Measurements from ENCODE around the gene HMG20A.
"Not testable (repeated sequence)": the region's sequence is repeated elsewhere in the genome, so short reads cannot be mapped to it uniquely, and the experiment has no call there.

The HMG20A gene

DNA sequence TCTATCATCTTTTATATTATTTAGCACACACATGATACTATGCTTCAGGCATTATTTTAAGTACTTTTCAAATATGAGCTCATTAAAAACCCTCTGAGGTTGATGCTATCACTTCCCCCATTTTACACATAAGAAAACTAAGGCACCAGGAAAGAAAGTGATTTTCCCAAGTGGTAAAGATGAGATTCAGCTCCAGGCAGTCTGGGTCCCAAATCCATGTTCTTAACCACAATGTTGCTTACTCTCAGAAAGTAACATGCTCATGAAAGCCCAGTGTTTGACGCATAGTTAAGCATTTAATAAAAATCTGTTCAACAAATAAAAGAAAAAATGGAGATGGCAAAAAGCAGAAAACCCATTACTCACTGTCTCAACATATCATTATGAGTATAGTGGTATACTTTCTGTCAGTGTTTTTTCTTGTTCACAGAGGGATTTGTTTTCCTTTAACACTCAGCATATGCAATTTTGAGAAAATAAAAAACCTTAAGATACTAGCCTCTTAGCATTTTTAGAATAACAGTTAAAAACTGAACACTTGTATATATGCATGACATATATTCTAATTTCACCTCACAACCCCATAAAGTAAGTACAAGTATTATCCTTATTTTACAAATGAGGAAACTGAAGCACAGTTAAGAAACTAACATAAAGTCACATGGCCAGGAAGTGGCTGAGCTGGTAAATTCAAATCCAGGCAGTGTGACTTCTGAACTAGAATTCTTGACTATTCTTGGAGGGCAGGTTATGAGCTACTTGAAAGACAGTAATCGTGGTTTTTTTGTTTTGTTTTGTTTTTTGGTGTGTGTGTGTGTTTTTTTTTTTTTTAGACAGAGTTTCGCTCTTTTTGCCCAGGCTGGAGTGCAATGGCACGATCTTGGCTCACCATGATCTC is 11.2 kb upstream of the HMG20A start:
- no peak for TF ChIP-seq ZFX (IDR thresholded peaks at IDR 0.05; ENCODE audit: borderline replicate concordance)
- TF ChIP-seq, protein P1, sequence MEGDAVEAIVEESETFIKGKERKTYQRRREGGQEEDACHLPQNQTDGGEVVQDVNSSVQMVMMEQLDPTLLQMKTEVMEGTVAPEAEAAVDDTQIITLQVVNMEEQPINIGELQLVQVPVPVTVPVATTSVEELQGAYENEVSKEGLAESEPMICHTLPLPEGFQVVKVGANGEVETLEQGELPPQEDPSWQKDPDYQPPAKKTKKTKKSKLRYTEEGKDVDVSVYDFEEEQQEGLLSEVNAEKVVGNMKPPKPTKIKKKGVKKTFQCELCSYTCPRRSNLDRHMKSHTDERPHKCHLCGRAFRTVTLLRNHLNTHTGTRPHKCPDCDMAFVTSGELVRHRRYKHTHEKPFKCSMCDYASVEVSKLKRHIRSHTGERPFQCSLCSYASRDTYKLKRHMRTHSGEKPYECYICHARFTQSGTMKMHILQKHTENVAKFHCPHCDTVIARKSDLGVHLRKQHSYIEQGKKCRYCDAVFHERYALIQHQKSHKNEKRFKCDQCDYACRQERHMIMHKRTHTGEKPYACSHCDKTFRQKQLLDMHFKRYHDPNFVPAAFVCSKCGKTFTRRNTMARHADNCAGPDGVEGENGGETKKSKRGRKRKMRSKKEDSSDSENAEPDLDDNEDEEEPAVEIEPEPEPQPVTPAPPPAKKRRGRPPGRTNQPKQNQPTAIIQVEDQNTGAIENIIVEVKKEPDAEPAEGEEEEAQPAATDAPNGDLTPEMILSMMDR (IDR thresholded peaks at IDR 0.05) = no peak
- no peak overlapping the region for H3K27ac ChIP-seq

DNA sequence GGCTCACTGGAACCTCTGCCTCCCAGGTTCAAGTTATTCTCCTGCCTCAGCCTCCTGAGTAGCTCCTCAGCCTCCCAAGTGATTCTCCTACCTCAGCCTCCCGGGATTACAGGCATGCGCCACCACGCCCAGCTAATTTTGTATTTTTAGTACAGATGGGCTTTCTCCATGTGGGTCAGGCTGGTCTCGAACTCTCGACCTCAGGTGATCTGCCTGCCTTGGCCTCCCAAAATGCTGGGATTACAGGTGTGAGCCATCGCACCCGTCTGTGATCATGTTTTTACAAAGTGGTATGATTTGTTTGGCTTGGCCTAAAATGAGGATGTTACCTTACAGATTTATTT is 10.6 kb upstream of the HMG20A start:
- not testable (repeated sequence) for H3K27ac ChIP-seq

DNA sequence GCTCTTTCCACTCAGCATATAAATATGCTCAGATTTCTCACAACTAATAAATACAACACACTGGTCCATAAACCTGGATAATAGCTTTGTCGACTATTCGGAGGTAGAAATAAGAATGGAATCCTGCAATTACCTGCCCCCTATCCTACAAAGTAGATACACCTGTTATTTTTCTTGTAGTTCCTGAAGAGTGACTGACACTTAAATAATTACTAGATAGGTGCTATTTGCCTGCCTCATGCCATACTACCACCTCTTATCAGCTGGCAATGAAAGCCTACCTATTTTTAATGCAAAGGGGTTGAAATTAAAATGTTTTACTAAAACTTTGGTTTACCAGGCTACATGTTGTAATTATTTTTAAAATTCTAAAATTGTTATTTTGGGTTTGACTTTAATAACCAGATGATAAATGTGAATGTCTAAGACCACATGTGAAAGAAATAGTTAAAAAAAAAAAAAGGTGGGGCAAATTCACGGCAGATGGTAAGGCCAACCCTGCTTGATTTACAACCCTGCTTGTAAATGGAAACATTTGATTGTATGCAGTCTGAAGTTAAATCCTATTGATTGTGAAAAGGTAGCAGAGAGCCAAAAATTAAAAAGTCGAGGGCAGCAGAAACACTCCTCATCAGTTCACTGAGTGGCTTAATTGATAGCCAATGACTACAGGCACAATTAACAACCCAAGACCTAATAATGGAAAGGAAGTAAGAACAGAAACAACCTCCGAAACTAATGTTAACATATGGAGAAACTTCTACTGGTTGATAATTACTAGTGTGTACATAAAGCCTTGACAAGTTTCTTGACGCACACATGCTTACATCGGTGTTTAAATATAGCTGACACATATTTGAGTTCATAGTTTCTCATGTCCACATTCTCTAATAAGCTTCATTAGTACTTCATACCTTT is 9.7 kb upstream of the HMG20A start:
- no peak overlapping the region for H3K27ac ChIP-seq
- TF ChIP-seq ZFX (IDR thresholded peaks at IDR 0.05; ENCODE audit: borderline replicate concordance) = no peak
- TF ChIP-seq, protein P1 (IDR thresholded peaks at IDR 0.05) = no peak

DNA sequence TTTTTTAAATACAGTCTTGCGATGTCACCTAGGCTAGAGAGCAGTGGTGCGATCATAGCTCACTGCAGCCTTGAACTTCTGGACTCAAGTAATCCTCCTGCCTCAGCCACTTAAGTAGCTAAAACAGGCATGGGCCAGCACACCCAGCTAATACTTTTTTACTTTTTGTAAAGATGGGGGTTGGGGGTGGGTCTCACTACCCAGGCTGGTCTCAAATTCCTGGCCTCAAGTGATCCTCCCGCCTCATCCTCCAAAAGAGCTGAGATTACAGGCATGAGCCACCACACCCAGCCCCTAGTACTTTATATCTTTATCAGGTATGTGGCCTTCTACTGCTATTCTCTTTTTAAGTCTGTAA is 9.1 kb upstream of the HMG20A start:
- TF ChIP-seq, protein P1 (IDR thresholded peaks at IDR 0.05) = no peak
- TF ChIP-seq ZFX (IDR thresholded peaks at IDR 0.05; ENCODE audit: borderline replicate concordance) = no peak
- H3K27ac ChIP-seq = no peak overlapping the region

DNA sequence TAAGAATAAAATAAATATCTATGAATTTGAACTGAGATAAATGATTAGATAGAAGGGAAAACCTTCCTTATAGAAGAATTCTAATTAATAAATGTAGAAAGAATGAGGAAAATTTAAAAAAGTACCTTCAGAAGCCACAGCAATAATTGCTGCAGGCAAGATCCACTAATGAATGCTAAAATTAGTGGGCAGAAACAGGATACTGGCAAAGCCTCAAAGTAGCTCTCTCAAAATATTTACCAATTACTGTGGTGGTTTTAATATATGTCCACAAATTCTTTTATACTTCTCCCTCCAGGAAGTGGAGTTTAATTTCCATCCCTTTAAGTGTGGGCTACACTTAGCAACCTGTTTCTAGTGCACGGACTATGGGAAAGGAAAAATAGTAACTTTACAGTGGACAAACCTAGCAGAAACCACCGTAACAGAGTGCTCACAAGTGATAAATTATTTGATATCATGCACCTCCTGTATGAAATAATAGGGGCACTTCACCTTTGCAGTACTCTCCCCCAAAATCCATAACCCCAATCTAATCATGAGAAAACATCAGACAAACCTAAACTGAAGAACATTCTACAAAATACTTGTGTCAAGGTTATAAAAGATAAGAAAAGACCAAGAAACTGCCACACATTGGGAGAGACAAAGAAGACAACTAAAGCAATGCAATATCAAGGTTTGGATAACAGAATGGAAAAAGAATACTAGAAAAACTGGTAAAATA is 7.6 kb upstream of the HMG20A start:
- no peak for TF ChIP-seq ZFX (IDR thresholded peaks at IDR 0.05; ENCODE audit: borderline replicate concordance)
- TF ChIP-seq, protein P1 (IDR thresholded peaks at IDR 0.05) = no peak
- no peak overlapping the region for H3K27ac ChIP-seq

DNA sequence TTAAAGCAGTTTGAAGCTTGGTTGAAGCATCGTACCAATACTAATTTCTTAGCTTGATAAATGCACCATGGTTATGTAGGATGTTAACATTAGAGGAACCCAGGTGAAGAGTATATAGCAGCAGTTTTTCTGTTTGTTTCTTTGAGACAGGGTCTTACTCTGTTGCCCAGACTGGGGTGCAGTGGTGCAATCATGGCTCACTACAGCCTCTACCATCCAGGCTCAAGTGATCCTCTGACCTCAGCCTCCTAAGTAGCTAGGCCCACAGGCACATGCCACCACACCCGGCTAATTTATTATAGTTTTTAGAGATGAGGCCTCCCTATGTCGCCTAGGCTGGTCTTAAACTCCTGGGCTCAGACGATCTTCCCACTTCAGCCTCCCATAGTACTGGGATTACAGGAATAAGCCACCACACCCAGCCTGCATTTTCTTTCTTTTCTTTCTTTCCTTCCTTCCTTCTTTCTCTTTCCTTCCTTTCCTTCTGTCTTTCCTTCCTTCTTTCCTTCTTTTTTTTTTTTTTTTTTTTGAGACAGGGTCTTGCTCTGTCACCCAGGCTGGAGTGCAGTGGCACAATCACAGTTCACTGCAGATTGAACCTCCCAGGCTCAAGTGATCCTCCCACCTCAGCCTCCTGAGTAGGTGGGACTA is 6.9 kb upstream of the HMG20A start:
- TF ChIP-seq, protein P1 (IDR thresholded peaks at IDR 0.05) = no peak
- no peak overlapping the region for H3K27ac ChIP-seq

DNA sequence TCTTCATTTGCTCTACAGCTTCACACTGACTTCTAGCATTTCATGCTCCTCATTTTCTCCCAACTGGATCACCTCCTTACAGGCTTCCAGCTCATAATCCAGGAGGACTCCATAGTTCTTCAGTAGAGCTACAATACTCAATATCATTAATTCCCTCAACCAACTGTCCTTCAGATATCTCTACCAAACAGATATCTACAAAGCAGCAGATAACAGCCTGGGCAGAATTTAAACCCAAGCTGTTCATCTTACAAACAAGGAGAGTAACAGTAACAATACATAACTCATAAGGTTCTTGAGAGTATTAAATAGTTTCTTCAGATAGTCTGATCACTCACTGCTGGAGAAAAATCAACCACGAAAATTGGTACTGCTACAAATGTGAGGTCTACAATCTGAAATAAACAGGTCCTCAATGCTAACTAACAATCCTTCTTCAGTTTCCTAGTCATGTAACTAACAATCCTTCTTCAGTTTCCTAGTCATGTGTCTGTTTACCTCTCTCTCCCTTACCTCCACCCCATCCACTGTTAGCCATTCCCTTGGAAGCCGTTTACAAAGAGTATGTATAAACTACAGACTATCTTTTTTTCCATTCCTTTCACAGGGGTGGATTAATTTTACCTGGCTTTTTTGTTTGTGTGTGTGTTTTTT is 5.8 kb upstream of the HMG20A start:
- TF ChIP-seq, protein P1 (IDR thresholded peaks at IDR 0.05) = no peak
- TF ChIP-seq ZFX (IDR thresholded peaks at IDR 0.05; ENCODE audit: borderline replicate concordance) = no peak

More for the DNA sequence above, 5.8 kb upstream of the HMG20A start:
- H3K27ac ChIP-seq = no peak overlapping the region

Data from 22Rv1 (cell line).